ENCODE data around the gene DRAM1. TPM values are rescaled to one million over a fixed set of nuclear protein-coding genes. Genes with fewer than 3 reads are reported as not detected.

Gene DRAM1
- total and polyA plus RNA-seq, 10 of the 15 experiments (the other 5 are each of a cell fraction or from before 2014, with no cell fraction given) = 22.4 to 91.5 (median 41.4) TPM

DNA sequence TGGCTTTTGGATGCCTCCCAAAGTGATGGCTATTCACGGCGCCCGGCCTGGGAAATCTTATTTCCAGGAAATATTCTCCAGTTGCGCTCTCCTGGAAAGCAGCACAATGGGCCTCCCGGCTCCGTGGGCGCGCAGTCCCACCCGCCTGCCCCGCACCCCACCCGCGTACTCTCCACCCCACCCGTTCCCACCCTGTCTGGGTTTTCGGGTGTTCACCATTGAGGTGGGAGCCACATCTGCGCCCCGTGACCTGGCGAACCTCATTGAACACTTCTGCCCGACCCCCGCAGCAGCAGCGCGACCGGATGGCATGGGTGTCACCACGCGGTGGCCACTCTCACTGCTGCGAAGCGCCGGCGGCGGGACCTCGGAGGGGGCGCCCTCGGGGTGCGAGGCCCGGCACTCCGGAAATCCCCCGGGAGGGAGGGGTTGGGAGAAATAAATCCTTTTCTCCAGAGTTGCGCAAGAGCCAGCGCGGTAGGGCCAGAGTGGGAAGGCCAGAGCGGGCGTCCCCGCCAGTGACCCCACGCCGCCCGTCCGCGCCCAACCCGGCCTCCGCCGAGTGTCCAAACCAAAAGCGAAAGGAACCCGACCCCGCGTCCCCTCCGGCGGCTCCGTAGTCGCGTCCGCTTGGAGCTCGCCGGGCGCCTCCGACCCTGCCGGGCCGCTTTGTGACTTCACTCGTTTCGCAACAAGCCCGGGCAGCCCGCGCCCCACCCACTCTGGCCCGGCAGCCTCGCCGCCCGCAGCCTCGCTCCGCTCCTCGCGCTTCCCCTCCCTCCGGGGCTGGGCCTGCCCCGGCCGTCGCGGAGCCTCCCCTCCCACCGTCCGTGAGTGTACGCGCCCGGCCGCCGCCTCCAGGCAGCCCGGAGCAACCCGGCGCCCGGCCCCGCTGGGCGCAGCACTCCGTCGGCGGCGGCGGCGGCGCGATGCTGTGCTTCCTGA, at the start of gene DRAM1 (continued):
- TF ChIP-seq, protein P1, sequence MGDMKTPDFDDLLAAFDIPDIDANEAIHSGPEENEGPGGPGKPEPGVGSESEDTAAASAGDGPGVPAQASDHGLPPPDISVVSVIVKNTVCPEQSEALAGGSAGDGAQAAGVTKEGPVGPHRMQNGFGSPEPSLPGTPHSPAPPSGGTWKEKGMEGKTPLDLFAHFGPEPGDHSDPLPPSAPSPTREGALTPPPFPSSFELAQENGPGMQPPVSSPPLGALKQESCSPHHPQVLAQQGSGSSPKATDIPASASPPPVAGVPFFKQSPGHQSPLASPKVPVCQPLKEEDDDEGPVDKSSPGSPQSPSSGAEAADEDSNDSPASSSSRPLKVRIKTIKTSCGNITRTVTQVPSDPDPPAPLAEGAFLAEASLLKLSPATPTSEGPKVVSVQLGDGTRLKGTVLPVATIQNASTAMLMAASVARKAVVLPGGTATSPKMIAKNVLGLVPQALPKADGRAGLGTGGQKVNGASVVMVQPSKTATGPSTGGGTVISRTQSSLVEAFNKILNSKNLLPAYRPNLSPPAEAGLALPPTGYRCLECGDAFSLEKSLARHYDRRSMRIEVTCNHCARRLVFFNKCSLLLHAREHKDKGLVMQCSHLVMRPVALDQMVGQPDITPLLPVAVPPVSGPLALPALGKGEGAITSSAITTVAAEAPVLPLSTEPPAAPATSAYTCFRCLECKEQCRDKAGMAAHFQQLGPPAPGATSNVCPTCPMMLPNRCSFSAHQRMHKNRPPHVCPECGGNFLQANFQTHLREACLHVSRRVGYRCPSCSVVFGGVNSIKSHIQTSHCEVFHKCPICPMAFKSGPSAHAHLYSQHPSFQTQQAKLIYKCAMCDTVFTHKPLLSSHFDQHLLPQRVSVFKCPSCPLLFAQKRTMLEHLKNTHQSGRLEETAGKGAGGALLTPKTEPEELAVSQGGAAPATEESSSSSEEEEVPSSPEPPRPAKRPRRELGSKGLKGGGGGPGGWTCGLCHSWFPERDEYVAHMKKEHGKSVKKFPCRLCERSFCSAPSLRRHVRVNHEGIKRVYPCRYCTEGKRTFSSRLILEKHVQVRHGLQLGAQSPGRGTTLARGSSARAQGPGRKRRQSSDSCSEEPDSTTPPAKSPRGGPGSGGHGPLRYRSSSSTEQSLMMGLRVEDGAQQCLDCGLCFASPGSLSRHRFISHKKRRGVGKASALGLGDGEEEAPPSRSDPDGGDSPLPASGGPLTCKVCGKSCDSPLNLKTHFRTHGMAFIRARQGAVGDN (IDR thresholded peaks at IDR 0.05) = peak; percentile 96
- TF ChIP-seq ZSCAN29 (IDR thresholded peaks at IDR 0.05) (0 out of 2 replicates have a peak, but pooled peaks have one; percentile 54), HCFC1 (IDR thresholded peaks at IDR 0.05; ENCODE audit: low read length) (peak; percentile 37; the same call in 1 of the 2 replicates), CREM (IDR thresholded peaks at IDR 0.05; ENCODE audit: low read depth) (no peak; the same call in none of the 2 replicates), POLR2A (IDR thresholded peaks at IDR 0.05; ENCODE audit: low read depth, low read length) (peak; percentile 89), MEF2B (IDR thresholded peaks at IDR 0.05; ENCODE audit: partially characterized antibody, poor library complexity, severe bottlenecking) (peak; percentile 73), CHD2 (IDR thresholded peaks at IDR 0.05; ENCODE audit: borderline replicate concordance, low read depth, low read length) (0 out of 2 replicates have a peak, but pooled peaks have one; percentile 29), ATF7 (IDR thresholded peaks at IDR 0.05; ENCODE audit: low read depth) (peak; percentile 71), CREB1 (IDR thresholded peaks at IDR 0.05; ENCODE audit: low read depth) (peak; percentile 79), BACH1 (IDR thresholded peaks at IDR 0.05; ENCODE audit: borderline replicate concordance) (peak; percentile 73), TBL1XR1 (IDR thresholded peaks at IDR 0.05; ENCODE audit: low read depth, low read length) (0 out of 2 replicates have a peak, but pooled peaks have one; percentile 35), RB1 (IDR thresholded peaks at IDR 0.05; ENCODE audit: borderline replicate concordance) (peak; percentile 70)
- TF ChIP-seq, protein P2, sequence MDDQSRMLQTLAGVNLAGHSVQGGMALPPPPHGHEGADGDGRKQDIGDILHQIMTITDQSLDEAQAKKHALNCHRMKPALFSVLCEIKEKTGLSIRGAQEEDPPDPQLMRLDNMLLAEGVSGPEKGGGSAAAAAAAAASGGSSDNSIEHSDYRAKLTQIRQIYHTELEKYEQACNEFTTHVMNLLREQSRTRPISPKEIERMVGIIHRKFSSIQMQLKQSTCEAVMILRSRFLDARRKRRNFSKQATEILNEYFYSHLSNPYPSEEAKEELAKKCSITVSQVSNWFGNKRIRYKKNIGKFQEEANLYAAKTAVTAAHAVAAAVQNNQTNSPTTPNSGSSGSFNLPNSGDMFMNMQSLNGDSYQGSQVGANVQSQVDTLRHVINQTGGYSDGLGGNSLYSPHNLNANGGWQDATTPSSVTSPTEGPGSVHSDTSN (IDR thresholded peaks at IDR 0.05; ENCODE audit: insufficient replicate concordance, low read depth, low read length) = no peak
- TF ChIP-seq, protein P3, sequence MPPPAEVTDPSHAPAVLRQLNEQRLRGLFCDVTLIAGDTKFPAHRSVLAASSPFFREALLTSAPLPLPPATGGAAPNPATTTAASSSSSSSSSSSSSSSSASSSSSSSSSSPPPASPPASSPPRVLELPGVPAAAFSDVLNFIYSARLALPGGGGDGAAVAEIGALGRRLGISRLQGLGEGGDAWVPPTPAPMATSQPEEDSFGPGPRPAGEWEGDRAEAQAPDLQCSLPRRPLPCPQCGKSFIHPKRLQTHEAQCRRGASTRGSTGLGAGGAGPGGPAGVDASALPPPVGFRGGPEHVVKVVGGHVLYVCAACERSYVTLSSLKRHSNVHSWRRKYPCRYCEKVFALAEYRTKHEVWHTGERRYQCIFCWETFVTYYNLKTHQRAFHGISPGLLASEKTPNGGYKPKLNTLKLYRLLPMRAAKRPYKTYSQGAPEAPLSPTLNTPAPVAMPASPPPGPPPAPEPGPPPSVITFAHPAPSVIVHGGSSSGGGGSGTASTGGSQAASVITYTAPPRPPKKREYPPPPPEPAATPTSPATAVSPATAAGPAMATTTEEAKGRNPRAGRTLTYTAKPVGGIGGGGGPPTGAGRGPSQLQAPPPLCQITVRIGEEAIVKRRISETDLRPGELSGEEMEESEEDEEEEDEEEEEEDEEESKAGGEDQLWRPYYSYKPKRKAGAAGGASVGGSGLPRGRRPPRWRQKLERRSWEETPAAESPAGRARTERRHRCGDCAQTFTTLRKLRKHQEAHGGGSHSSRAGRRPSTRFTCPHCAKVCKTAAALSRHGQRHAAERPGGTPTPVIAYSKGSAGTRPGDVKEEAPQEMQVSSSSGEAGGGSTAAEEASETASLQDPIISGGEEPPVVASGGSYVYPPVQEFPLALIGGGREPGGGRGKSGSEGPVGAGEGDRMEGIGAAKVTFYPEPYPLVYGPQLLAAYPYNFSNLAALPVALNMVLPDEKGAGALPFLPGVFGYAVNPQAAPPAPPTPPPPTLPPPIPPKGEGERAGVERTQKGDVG (CRISPR knock-in tag; IDR thresholded peaks at IDR 0.05) = 0 out of 2 replicates have a peak, but pooled peaks have one; percentile 28
- TF ChIP-seq, protein P4, sequence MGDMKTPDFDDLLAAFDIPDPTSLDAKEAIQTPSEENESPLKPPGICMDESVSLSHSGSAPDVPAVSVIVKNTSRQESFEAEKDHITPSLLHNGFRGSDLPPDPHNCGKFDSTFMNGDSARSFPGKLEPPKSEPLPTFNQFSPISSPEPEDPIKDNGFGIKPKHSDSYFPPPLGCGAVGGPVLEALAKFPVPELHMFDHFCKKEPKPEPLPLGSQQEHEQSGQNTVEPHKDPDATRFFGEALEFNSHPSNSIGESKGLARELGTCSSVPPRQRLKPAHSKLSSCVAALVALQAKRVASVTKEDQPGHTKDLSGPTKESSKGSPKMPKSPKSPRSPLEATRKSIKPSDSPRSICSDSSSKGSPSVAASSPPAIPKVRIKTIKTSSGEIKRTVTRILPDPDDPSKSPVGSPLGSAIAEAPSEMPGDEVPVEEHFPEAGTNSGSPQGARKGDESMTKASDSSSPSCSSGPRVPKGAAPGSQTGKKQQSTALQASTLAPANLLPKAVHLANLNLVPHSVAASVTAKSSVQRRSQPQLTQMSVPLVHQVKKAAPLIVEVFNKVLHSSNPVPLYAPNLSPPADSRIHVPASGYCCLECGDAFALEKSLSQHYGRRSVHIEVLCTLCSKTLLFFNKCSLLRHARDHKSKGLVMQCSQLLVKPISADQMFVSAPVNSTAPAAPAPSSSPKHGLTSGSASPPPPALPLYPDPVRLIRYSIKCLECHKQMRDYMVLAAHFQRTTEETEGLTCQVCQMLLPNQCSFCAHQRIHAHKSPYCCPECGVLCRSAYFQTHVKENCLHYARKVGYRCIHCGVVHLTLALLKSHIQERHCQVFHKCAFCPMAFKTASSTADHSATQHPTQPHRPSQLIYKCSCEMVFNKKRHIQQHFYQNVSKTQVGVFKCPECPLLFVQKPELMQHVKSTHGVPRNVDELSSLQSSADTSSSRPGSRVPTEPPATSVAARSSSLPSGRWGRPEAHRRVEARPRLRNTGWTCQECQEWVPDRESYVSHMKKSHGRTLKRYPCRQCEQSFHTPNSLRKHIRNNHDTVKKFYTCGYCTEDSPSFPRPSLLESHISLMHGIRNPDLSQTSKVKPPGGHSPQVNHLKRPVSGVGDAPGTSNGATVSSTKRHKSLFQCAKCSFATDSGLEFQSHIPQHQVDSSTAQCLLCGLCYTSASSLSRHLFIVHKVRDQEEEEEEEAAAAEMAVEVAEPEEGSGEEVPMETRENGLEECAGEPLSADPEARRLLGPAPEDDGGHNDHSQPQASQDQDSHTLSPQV (IDR thresholded peaks at IDR 0.05) = 0 out of 2 replicates have a peak, but pooled peaks have one; percentile 11
